Astrocyte (in vitro differentiated cells and primary cell): ENCODE results near the gene PAX5.

Experiments used
- CTCF ChIP-seq: IDR thresholded peaks from 2 replicates; pipeline ENCODE4 v1.5.1; 2011; ENCODE audit warnings: low read depth, mild to moderate bottlenecking, inconsistent platforms, low read length, moderate library complexity; ENCODE audit not compliant: insufficient read depth
- EZH2 ChIP-seq: IDR thresholded peaks from 2 replicates; pipeline ENCODE4 v1.6.1; 2012; ENCODE audit warnings: mild to moderate bottlenecking, low read length, inconsistent platforms; ENCODE audit not compliant: insufficient read depth

- TF ChIP-seq CTCF (no peak), EZH2 (no peak)
Observed at GRCh38 chr9:36854751-36855150, 179.3 kb downstream of the PAX5 start.
